ENCODE data around the gene IP6K1.
A peak's percentile ranks its signal among the peaks of the same experiment; 100 is the strongest.
"Not testable (repeated sequence)": the region's sequence is repeated elsewhere in the genome, so short reads cannot be mapped to it uniquely, and the experiment has no call there.

Gene IP6K1

DNA sequence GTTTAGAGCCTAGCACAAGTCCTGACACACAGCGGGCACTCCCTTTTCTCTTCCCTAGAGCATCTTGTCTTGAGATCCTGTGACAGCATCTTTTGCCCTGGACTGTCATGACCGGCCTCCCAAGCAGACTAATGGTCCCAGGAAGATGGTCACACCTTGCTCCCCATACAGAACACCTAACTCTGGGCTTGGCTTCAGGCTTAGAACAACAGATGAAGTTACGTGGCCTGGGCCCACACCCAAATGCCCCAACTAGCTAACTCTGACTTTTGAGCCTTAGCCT, 781 bp upstream of the IP6K1 start:
- H3K4me3 ChIP-seq (ENCODE audit: low read depth, low read length): no peak overlapping the region
- in situ Hi-C loops (cut with HindIII; ENCODE audit: low sequenced_read_pairs): no loop called here
- DNase-seq (ENCODE audit: low read depth, low spot score): no peak
- TF ChIP-seq, protein P1, sequence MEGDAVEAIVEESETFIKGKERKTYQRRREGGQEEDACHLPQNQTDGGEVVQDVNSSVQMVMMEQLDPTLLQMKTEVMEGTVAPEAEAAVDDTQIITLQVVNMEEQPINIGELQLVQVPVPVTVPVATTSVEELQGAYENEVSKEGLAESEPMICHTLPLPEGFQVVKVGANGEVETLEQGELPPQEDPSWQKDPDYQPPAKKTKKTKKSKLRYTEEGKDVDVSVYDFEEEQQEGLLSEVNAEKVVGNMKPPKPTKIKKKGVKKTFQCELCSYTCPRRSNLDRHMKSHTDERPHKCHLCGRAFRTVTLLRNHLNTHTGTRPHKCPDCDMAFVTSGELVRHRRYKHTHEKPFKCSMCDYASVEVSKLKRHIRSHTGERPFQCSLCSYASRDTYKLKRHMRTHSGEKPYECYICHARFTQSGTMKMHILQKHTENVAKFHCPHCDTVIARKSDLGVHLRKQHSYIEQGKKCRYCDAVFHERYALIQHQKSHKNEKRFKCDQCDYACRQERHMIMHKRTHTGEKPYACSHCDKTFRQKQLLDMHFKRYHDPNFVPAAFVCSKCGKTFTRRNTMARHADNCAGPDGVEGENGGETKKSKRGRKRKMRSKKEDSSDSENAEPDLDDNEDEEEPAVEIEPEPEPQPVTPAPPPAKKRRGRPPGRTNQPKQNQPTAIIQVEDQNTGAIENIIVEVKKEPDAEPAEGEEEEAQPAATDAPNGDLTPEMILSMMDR (IDR thresholded peaks at IDR 0.05; ENCODE audit: low read depth, low read length): no peak

DNA sequence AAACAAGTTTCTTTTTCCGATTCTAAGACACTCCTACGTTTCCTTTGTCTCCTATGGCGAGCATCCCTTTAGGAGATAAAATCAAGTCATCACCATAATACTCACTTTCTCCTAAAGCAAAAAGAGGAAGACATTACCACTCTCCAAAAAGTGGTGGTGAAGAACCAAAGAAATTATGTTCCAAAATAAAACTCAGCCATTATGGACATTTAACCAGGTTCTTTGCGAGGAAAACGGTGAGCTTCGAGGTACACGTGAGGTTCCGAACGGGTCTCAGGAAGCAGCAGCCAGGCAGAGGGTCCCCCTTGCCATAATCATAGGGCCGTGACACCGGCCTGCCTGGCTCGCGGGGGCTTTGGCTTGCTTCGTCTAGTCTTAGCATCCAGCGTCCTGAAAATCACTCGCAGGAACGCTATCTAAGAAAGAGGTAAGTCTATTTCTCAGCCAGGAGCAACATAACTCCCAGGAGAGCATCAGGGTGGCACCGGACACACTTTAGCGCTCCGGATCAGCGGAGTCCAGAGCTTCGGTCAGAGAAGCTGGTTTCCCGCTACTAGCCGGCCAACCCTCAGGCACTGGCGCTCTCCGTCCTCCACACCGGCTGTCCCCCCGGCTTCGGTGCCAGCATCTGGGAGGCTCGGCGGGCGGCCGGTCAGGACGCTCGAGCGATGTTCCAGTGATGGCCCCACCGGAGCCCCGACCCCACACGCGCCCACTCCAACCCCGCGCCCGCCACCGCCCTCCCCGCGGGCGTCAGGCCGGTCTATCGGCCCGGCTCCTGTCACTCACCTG, 581 bp downstream of the IP6K1 start:
- DNase-seq (ENCODE audit: low read depth, low spot score): peak; percentile 45
- TF ChIP-seq, protein P1 (IDR thresholded peaks at IDR 0.05; ENCODE audit: low read depth, low read length): no peak
- in situ Hi-C loops (cut with HindIII; ENCODE audit: low sequenced_read_pairs): no loop called here
- H3K4me3 ChIP-seq (ENCODE audit: low read depth, low read length): peak overlapping the region; percentile 79

DNA sequence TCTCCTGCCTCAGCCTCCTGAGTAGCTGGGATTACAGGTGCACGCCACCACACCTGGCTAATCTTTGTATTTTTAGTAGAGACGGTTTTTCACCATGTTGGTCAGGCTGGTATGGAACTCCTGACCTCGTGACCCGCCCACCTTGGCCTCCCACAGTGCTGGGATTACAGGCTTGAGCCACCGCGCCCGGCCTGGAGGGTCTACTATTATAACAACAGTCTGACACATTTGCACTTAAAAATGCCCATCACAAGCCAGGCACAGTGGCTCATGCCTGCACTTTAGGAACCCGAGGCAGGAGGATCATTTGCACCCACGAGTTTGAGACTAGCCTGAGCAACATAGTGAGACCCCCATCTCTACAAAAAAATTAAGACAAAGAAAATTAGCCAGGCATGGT, 4.1 kb downstream of the IP6K1 start:
- DNase-seq (ENCODE audit: low read depth, low spot score); H3K4me3 ChIP-seq (ENCODE audit: low read depth, low read length); in situ Hi-C loops (cut with HindIII; ENCODE audit: low sequenced_read_pairs): not testable (repeated sequence)

DNA sequence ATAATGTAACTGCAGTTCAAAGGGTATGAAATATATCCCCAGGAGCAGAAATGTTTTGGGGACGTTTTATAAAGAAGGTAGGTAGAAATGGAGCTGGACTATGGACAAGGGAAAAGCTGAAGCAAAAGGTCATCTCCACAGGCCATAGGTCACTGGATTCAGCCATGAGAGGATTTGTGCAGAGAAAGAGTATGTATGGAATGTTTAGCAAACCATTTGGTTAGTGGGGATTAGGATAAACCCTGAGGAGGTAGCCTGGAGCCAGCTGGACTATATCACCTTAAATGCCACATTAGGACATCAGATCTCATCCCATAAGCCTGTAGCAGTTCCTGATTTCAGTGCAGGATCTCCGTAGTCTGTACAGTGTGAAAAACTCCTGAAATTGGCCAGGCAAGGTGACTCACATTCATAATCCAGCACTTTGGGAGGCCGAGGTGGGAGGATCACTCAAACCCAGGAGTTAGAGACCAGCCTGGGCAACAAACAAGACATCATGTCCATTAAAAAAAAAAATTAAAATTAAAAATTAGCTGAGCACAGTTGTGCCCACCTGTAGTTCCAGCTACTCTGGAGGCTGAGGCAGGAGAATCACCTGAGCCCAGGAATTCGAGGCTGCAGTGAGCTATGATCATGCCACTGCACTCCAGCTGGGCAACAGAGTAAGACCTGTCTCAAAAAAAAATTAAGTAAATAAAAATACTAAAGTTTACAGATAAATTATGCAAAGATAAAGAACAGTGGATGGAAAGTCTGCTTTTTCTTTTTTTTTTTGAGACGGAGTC, 4.7 kb downstream of the IP6K1 start:
- in situ Hi-C loops (cut with HindIII; ENCODE audit: low sequenced_read_pairs): no loop called here
- TF ChIP-seq, protein P1 (IDR thresholded peaks at IDR 0.05; ENCODE audit: low read depth, low read length): no peak
- H3K4me3 ChIP-seq (ENCODE audit: low read depth, low read length): no peak overlapping the region
- no peak for DNase-seq (ENCODE audit: low read depth, low spot score)

DNA sequence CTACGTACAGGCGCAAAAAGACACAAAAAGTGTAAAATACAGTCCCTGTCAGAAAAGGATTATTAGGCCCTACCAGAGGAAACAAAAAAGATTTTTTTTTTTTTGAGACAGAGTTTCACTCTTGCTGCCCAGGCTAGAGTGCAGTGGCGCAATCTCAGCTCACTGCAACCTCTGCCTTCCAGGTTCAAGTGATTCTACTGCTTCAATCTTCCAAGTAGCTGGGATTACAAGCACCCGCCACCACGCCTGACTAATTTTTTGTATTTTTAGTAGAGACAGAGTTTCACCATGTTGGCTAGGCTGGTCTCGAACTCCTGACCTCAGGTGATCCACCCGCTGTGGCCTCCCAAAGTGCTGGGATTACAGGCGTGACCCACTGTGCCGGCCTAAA, 5.4 kb downstream of the IP6K1 start:
- in situ Hi-C loops (cut with HindIII; ENCODE audit: low sequenced_read_pairs); H3K4me3 ChIP-seq (ENCODE audit: low read depth, low read length); DNase-seq (ENCODE audit: low read depth, low spot score): not testable (repeated sequence)

DNA sequence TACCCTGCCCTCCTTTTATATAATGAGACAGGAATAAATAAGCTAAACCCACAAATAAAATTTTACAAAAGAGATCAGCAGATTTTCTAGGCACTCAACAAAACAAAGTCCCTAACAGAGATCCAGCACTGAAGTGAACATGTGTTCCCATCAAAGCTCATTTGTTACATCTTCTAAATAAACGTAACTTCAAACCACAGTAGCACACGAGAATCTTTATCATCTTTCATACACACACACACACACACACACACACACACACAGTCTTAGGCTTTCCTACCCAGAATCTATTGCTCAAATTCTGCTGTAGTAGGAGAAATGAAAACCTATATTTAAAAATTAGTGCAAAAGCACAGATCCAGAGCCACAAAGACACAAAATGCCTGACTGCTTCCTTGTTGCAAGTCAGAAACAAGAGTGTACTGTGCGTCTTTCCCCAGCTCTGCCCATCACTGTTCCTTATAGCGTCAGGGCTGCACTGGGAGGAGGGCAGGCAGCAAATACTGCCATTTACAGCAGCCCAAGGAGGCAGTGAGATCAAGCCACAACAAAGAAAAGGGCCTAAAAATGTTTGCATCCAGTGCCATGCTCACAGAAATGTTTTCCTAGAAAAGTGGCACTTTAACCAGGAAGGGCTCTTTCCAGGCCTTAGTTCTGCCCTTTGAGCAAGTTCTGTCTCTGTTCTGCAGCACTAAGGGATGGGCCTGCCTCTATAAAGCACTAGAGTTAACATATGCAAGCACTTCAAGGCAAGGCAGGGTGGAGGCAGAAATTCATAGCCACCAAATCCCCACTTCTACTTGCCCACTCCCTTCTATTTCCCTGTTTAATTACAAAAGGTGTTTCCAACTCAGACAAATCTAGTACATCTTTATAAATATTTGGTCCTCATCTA, 6.0 kb downstream of the IP6K1 start:
- TF ChIP-seq, protein P1 (IDR thresholded peaks at IDR 0.05; ENCODE audit: low read depth, low read length): no peak
- no peak overlapping the region for H3K4me3 ChIP-seq (ENCODE audit: low read depth, low read length)
- in situ Hi-C loops (cut with HindIII; ENCODE audit: low sequenced_read_pairs): no loop called here
- DNase-seq (ENCODE audit: low read depth, low spot score): no peak

DNA sequence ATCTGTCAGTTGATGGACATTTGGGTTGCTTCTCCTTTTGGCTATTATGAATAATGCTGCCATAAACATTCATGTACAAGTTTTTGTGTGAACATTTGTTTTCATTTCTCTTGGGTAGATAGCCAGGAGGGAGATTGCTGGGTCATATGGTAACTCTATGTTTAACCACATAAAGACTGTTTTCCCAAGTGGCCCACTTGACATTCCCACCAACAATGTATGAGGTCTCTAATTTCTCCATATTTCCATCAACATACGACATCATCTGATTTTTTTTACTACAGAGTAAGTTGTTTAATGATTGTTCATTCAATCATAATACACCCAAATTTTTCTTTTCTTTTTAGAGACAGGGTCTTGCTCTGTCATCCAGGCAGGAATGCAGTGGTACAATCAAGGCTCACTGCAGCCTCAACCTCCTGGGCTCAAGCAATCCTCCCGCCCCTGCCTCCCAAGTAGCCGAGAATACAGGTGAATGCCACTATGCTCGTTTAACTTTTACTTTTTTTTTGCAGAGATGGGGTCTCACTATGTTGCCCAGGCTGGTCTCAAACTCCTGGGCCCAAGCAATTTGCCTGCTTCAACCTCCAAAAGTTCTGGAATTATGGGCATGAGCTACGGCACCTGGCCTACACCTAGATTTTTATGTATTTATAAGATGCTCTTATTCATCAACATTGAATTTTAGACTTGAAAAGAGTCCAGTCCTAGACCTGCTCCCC, 6.8 kb downstream of the IP6K1 start:
- in situ Hi-C loops (cut with HindIII; ENCODE audit: low sequenced_read_pairs): no loop called here
- no peak overlapping the region for H3K4me3 ChIP-seq (ENCODE audit: low read depth, low read length)

DNA sequence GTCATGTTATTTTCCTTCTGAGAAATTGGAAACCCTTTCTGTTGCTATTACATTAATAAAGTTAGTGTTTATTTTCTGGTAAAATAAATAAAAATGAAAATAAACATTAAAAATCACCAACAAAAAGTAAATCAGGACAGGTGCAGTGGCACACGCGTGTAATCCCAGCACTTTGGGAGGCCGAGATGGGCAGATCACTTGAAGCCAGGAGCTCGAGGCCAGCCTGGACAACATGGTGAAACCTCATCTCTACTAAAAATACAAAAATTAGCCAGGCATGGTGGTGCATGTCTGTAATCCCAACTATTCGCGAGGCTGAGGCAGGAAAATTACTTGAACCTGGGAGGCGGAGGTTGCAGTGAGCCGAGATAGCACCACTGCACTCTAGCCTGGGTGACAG, 10.2 kb downstream of the IP6K1 start:
- H3K4me3 ChIP-seq (ENCODE audit: low read depth, low read length); DNase-seq (ENCODE audit: low read depth, low spot score); in situ Hi-C loops (cut with HindIII; ENCODE audit: low sequenced_read_pairs): not testable (repeated sequence)

More for the DNA sequence above, 6.8 kb downstream of the IP6K1 start:
- TF ChIP-seq, protein P1 (IDR thresholded peaks at IDR 0.05; ENCODE audit: low read depth, low read length): no peak
- DNase-seq (ENCODE audit: low read depth, low spot score): no peak

All from astrocyte of the spinal cord (primary cell).